Measurements from ENCODE around the gene KCNK10.

Gene KCNK10

DNA sequence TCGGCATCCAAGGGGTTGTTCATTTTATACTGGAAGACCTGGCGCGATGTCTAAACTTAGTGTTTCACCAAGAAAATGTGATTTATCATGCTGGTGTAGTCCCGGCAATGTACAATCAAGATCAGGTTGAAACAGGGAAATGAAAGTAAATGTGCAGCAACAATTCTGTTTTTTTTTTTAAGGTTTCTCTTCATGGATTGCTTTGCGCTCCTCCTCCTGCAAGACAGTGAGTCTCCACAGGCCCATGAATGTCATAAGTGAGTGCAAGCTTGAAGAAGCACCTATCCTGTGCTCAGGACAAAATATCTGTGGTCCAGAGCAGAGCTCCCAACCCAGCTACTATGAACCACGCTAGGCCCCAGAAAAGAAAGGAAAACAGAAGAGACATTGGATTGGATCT lies 143.4 kb downstream of the KCNK10 start:
- H3K4me1 ChIP-seq (ENCODE audit: control insufficient read depth, low read length): no peaks in the 10 kb centered on the region
- no peak overlapping the region for H3K4me2 ChIP-seq (ENCODE audit: low read length)
- no peaks in the 10 kb centered on the region for H4K20me1 ChIP-seq (ENCODE audit: control insufficient read depth, insufficient read depth, low read depth, low read length)
- H3K27me3 ChIP-seq (ENCODE audit: control insufficient read depth, low read length): peaks cover 5% of the 10 kb centered on the region; the same call in 1 of the 2 replicates
- H3K4me3 ChIP-seq (ENCODE audit: low read length): no peak overlapping the region
- TF ChIP-seq EZH2phosphoT487 (IDR thresholded peaks at IDR 0.05; ENCODE audit: borderline replicate concordance, low read length): no peak
- TF ChIP-seq, protein P1, sequence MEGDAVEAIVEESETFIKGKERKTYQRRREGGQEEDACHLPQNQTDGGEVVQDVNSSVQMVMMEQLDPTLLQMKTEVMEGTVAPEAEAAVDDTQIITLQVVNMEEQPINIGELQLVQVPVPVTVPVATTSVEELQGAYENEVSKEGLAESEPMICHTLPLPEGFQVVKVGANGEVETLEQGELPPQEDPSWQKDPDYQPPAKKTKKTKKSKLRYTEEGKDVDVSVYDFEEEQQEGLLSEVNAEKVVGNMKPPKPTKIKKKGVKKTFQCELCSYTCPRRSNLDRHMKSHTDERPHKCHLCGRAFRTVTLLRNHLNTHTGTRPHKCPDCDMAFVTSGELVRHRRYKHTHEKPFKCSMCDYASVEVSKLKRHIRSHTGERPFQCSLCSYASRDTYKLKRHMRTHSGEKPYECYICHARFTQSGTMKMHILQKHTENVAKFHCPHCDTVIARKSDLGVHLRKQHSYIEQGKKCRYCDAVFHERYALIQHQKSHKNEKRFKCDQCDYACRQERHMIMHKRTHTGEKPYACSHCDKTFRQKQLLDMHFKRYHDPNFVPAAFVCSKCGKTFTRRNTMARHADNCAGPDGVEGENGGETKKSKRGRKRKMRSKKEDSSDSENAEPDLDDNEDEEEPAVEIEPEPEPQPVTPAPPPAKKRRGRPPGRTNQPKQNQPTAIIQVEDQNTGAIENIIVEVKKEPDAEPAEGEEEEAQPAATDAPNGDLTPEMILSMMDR (IDR thresholded peaks at IDR 0.05; ENCODE audit: low read depth, low read length, poor library complexity, severe bottlenecking): no peak
- H3K27ac ChIP-seq (ENCODE audit: low read depth, low read length): no peak overlapping the region
- no peaks in the 10 kb centered on the region for H3F3A ChIP-seq (ENCODE audit: control insufficient read depth, insufficient read depth)
- no peaks in the 10 kb centered on the region for H3K79me2 ChIP-seq (ENCODE audit: control insufficient read depth, low read length)
- H3K9me3 ChIP-seq (ENCODE audit: control insufficient read depth, insufficient read depth, low read length): no peaks in the 10 kb centered on the region
- H3K36me3 ChIP-seq (ENCODE audit: control insufficient read depth, low read length): no peaks in the 10 kb centered on the region
- H3K9me2 ChIP-seq (replicated peaks; ENCODE audit: control insufficient read depth, low read length): no peaks in the 10 kb centered on the region

GRCh38 chr14:88170333-88170732 lies 152.7 kb downstream of the KCNK10 start:
- H3K27me3 ChIP-seq (ENCODE audit: control insufficient read depth, low read length): 0 out of 2 replicates have a peak, but pooled peaks cover 6% of the 10 kb centered on the region
- H3F3A ChIP-seq (ENCODE audit: control insufficient read depth, insufficient read depth): no peaks in the 10 kb centered on the region
- no peaks in the 10 kb centered on the region for H3K4me1 ChIP-seq (ENCODE audit: control insufficient read depth, low read length)
- H4K20me1 ChIP-seq (ENCODE audit: control insufficient read depth, insufficient read depth, low read depth, low read length): no peaks in the 10 kb centered on the region
- H3K9me2 ChIP-seq (replicated peaks; ENCODE audit: control insufficient read depth, low read length): no peaks in the 10 kb centered on the region
- no peaks in the 10 kb centered on the region for H3K9me3 ChIP-seq (ENCODE audit: control insufficient read depth, insufficient read depth, low read length)
- H3K36me3 ChIP-seq (ENCODE audit: control insufficient read depth, low read length): no peaks in the 10 kb centered on the region
- H3K79me2 ChIP-seq (ENCODE audit: control insufficient read depth, low read length): no peaks in the 10 kb centered on the region
- TF ChIP-seq, protein P1 (IDR thresholded peaks at IDR 0.05; ENCODE audit: low read depth, low read length, poor library complexity, severe bottlenecking): no peak
- H3K27ac ChIP-seq (ENCODE audit: low read depth, low read length): no peak overlapping the region
- H3K4me2 ChIP-seq (ENCODE audit: low read length): no peak overlapping the region
- H3K4me3 ChIP-seq (ENCODE audit: low read length): no peak overlapping the region

DNA sequence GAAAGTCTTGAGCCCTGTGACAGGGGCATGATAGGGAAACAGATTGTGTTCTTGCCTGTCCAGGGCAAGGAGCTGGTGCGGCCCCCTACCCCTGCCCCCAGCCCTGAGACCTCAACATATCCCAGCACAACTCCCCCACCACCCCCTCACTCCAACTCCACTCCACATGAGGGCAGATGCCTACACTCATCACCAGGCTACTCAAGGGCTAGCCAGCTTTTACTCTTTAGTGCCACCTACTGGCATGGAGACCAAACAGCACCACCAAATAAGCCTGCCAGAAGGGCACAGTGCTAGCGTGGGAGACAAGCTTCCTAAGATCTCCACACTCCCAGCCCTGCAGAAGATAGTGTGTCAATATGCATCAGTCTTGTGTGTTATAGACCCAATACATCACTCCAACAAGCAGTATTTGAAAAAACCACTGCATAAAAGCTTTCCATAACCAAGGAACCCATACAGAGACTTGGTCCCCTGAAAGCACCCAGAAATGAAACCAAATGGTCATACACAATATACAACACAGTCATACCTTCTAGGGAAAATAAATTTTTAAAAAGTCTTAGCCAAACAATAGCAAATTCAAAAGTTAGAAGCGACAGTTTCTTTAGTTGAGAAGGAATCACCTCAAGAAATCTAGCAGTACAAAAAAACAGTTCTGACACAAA lies 154.4 kb downstream of the KCNK10 start:
- no peak overlapping the region for H3K4me2 ChIP-seq (ENCODE audit: low read length)
- H3F3A ChIP-seq (ENCODE audit: control insufficient read depth, insufficient read depth): no peaks in the 10 kb centered on the region
- H3K4me3 ChIP-seq (ENCODE audit: low read length): no peak overlapping the region
- 0 out of 2 replicates have a peak, but pooled peaks cover 6% of the 10 kb centered on the region for H3K27me3 ChIP-seq (ENCODE audit: control insufficient read depth, low read length)
- no peaks in the 10 kb centered on the region for H3K36me3 ChIP-seq (ENCODE audit: control insufficient read depth, low read length)
- H3K27ac ChIP-seq (ENCODE audit: low read depth, low read length): no peak overlapping the region
- no peaks in the 10 kb centered on the region for H3K79me2 ChIP-seq (ENCODE audit: control insufficient read depth, low read length)
- no peaks in the 10 kb centered on the region for H3K4me1 ChIP-seq (ENCODE audit: control insufficient read depth, low read length)
- H3K9me2 ChIP-seq (replicated peaks; ENCODE audit: control insufficient read depth, low read length): no peaks in the 10 kb centered on the region
- no peaks in the 10 kb centered on the region for H4K20me1 ChIP-seq (ENCODE audit: control insufficient read depth, insufficient read depth, low read depth, low read length)
- no peaks in the 10 kb centered on the region for H3K9me3 ChIP-seq (ENCODE audit: control insufficient read depth, insufficient read depth, low read length)
- TF ChIP-seq, protein P1 (IDR thresholded peaks at IDR 0.05; ENCODE audit: low read depth, low read length, poor library complexity, severe bottlenecking): peak; percentile 96
- no peak for TF ChIP-seq EZH2phosphoT487 (IDR thresholded peaks at IDR 0.05; ENCODE audit: borderline replicate concordance, low read length)
